Lung (tissue), 12 donors: Measurements from ENCODE around the gene FGR. TPM values are rescaled to one million over a fixed set of nuclear protein-coding genes. Genes with fewer than 3 reads are reported as not detected.

Source experiments
- ATAC-seq: fragments of 200-7000 bp; cut with Tn5 transposase; one replicate; pipeline ENCODE4 v1.9.1; 2020; ENCODE audit warnings: moderate number of reproducible peaks; ENCODE audit not compliant: insufficient read depth, low FRiP score
- DNase-seq, 3 donors: peaks; one replicate each; pipeline ENCODE4 v3.0.0-alpha.2; 2013 to 2017
- H3K27ac ChIP-seq, 2 donors: one replicate each; pipeline ENCODE4 v1.5.1; 2013; ENCODE audit warnings: mild to moderate bottlenecking in 2 of 2, moderate library complexity in 2 of 2, control low read depth in 1 of 2, inconsistent platforms in 1 of 2, low read depth in 1 of 2, low read length in 1 of 2
- H3K27me3 ChIP-seq, 3 donors: one replicate each; pipeline ENCODE4 v1.5.1; 2013; ENCODE audit warnings: low read length in 2 of 3; ENCODE audit not compliant: control insufficient read depth in 3 of 3, insufficient read depth in 3 of 3
- H3K36me3 ChIP-seq, 4 donors: one replicate each; pipeline ENCODE4 v1.5.1; 2013; ENCODE audit warnings: low read length in 4 of 4, mild to moderate bottlenecking in 1 of 4, moderate library complexity in 1 of 4; ENCODE audit not compliant: control insufficient read depth in 4 of 4, insufficient read depth in 4 of 4
- H3K4me1 ChIP-seq, 5 donors: one replicate each; pipeline ENCODE4 v1.5.1; 2013; ENCODE audit warnings: low read length in 5 of 5, mild to moderate bottlenecking in 2 of 5, moderate library complexity in 1 of 5; ENCODE audit not compliant: control insufficient read depth in 5 of 5, insufficient read depth in 5 of 5
- H3K4me3 ChIP-seq: one replicate; pipeline ENCODE4 v1.5.1; 2013; ENCODE audit warnings: mild to moderate bottlenecking, control low read depth, moderate library complexity
- H3K9ac ChIP-seq, 2 donors: one replicate each; pipeline ENCODE4 v1.5.1; 2013; ENCODE audit warnings: low read length in 2 of 2, control low read depth in 1 of 2; ENCODE audit not compliant: insufficient read depth in 1 of 2
- H3K9me3 ChIP-seq, 4 donors: one replicate each; pipeline ENCODE4 v1.5.1; 2013; ENCODE audit warnings: low read length in 3 of 4, mild to moderate bottlenecking in 1 of 4, moderate library complexity in 1 of 4; ENCODE audit not compliant: control insufficient read depth in 4 of 4, insufficient read depth in 3 of 4
- WGBS, 2 donors: extraction: QIAGEN DNeasy Blood & Tissue Kit; methylation state at CpG; one replicate each; pipeline ENCODE4 v1.1.7; 2013; 5-methylcytosine and 5-hydroxymethylcytosine counted together
- polyA plus RNA-seq, 2 donors: library from polyadenylated mRNA; stranded (reverse); fragments of 200-250 nt; gene quantifications; one replicate each; pipeline ENCODE4 v1.2.1, GENCODE V29; 2013
- total RNA-seq, 2 donors: library from RNA; depleted of rRNA in 1 of 2; stranded (reverse); fragments of >200 nt in 1 of 2; gene quantifications; one replicate each; pipeline ENCODE4 v1.2.1, GENCODE V29; 2014 to 2021
- TF ChIP-seq, protein P1 (sequence below): IDR thresholded peaks from 2 replicates; pipeline ENCODE4 v1.5.1; 2012; ENCODE audit warnings: mild to moderate bottlenecking; ENCODE audit errors: control extremely low read depth, extremely low read depth
- donor health status: control.
- donor health status: control.
- donor health status: Bipolar disorder and iron deficiency.
- donor health status: healthy.
- donor health status: DM: yes; HTN: yes; CAD: no.

Gene FGR
- total and polyA plus RNA-seq, 4 donors = 26.6 to 403 (median 111) TPM

- 47 to 85% methylated on average over 8 of the region's 8 CpGs for WGBS, 2 donors
- Histone ChIP-seq H3K27ac (no peak overlapping the region), H3K27me3 (no peaks in the 10 kb centered on the region), H3K9ac (no peak overlapping the region), H3K9me3 (no peaks in the 10 kb centered on the region), H3K36me3 (no peaks in the 10 kb centered on the region), H3K4me1 (peaks cover 2 to 14% (median 7%) of the 10 kb centered on the region in 5 donors), H3K4me3 (no peak overlapping the region)
- no peak for DNase-seq
- no peak for ATAC-seq
- TF ChIP-seq, protein P1, sequence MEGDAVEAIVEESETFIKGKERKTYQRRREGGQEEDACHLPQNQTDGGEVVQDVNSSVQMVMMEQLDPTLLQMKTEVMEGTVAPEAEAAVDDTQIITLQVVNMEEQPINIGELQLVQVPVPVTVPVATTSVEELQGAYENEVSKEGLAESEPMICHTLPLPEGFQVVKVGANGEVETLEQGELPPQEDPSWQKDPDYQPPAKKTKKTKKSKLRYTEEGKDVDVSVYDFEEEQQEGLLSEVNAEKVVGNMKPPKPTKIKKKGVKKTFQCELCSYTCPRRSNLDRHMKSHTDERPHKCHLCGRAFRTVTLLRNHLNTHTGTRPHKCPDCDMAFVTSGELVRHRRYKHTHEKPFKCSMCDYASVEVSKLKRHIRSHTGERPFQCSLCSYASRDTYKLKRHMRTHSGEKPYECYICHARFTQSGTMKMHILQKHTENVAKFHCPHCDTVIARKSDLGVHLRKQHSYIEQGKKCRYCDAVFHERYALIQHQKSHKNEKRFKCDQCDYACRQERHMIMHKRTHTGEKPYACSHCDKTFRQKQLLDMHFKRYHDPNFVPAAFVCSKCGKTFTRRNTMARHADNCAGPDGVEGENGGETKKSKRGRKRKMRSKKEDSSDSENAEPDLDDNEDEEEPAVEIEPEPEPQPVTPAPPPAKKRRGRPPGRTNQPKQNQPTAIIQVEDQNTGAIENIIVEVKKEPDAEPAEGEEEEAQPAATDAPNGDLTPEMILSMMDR = no peak
These were observed 11.7 kb upstream of the FGR start for GRCh38 chr1:27646676-27647075.

GRCh38 chr1:27645071-27645415 is 10.1 kb upstream of the FGR start:
- Histone ChIP-seq H3K4me3 (no peak overlapping the region), H3K4me1 (peaks cover 0 to 2% (median 1%) of the 10 kb centered on the region in 5 donors), H3K27me3 (no peaks in the 10 kb centered on the region), H3K27ac (no peak overlapping the region), H3K9ac (no peak overlapping the region), H3K9me3 (no peaks in the 10 kb centered on the region), H3K36me3 (no peaks in the 10 kb centered on the region)
- whole genome bisulfite sequencing, 2 donors = 97 to 98% methylated on average over 4 of the region's 4 CpGs
- TF ChIP-seq, protein P1 = no peak
- DNase-seq = no peak
- no peak for ATAC-seq

GRCh38 chr1:27644369-27645070 is 9.5 kb upstream of the FGR start:
- TF ChIP-seq, protein P1 = no peak
- Histone ChIP-seq H3K36me3 (no peaks in the 10 kb centered on the region), H3K9me3 (no peaks in the 10 kb centered on the region), H3K4me3 (no peak overlapping the region), H3K9ac (no peak overlapping the region), H3K27ac (no peak overlapping the region), H3K27me3 (no peaks in the 10 kb centered on the region), H3K4me1 (peaks cover 0 to 2% (median 0%) of the 10 kb centered on the region in 5 donors)
- ATAC-seq (no peak), DNase-seq (no peak)
- 83 to 93% methylated on average over 5 of the region's 5 CpGs for WGBS, 2 donors
